Mesothelial cell of epicardium (in vitro differentiated cells): ENCODE data around the gene TRPC3. TPM values are rescaled to one million over a fixed set of nuclear protein-coding genes. Genes with fewer than 3 reads are reported as not detected.

Source experiments
- DNase-seq, 2 experiments: peaks; one replicate each; pipeline ENCODE4 v3.0.0; 2021; ENCODE audit warnings: low spot score in 2 of 2; ENCODE audit not compliant: unreplicated experiment in 2 of 2
- H3K27ac Mint-ChIP-seq: 2 replicates; pipeline ENCODE4 v1.8.0; 2021; ENCODE audit warnings: mixed read lengths
- H3K27me3 Mint-ChIP-seq: 2 replicates; pipeline ENCODE4 v1.8.0; 2021; ENCODE audit warnings: low read depth, mixed read lengths
- H3K36me3 Mint-ChIP-seq: 2 replicates; pipeline ENCODE4 v1.8.0; 2021; ENCODE audit warnings: mixed read lengths
- H3K4me1 Mint-ChIP-seq: 2 replicates; pipeline ENCODE4 v1.8.0; 2021; ENCODE audit warnings: mixed read lengths
- H3K4me3 Mint-ChIP-seq: 2 replicates; pipeline ENCODE4 v1.8.0; 2021; ENCODE audit warnings: mild to moderate bottlenecking, moderate library complexity, mixed read lengths
- H3K9me3 Mint-ChIP-seq: 2 replicates; pipeline ENCODE4 v1.8.0; 2021; ENCODE audit warnings: mixed read lengths
- total RNA-seq: library from RNA; stranded (reverse); gene quantifications from 3 replicates; pipeline ENCODE4 v1.2.1, GENCODE V29; 2021
- TF ChIP-seq, protein P1 (sequence below): fragments of 200-600 bp; sonication (generic); IDR thresholded peaks from one replicate; pipeline ENCODE4 v1.5.0; 2021; ENCODE audit warnings: antibody characterized with exemption; ENCODE audit not compliant: unreplicated experiment

The TRPC3 gene
- total RNA-seq, 1 donor from 2014 or later = 0.29 TPM

DNA sequence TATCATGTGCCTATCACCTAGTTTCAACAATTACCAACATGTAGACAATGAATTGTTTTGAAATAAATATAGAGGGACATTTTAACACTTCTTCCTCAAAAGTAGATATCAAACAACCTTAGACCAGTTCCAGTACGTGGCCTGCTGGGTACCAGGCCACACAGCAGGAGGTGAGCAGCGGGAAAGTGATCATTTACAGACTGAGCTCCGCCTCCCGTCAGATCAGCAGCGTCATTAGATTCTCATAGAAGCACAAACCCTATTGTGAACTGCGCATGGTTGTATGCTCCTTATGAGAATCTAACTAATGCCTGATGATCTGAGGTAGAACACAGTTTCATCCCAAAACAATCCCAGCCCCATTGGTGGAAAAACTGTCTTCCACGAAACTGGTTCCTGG is 88.1 kb downstream of the TRPC3 start:
- H3K4me1 Mint-ChIP-seq = peaks cover 2% of the 10 kb centered on the region
- H3K4me3 Mint-ChIP-seq = no peak overlapping the region
- TF ChIP-seq, protein P1, sequence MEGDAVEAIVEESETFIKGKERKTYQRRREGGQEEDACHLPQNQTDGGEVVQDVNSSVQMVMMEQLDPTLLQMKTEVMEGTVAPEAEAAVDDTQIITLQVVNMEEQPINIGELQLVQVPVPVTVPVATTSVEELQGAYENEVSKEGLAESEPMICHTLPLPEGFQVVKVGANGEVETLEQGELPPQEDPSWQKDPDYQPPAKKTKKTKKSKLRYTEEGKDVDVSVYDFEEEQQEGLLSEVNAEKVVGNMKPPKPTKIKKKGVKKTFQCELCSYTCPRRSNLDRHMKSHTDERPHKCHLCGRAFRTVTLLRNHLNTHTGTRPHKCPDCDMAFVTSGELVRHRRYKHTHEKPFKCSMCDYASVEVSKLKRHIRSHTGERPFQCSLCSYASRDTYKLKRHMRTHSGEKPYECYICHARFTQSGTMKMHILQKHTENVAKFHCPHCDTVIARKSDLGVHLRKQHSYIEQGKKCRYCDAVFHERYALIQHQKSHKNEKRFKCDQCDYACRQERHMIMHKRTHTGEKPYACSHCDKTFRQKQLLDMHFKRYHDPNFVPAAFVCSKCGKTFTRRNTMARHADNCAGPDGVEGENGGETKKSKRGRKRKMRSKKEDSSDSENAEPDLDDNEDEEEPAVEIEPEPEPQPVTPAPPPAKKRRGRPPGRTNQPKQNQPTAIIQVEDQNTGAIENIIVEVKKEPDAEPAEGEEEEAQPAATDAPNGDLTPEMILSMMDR = no peak
- H3K9me3 Mint-ChIP-seq = peaks cover 19% of the 10 kb centered on the region
- H3K36me3 Mint-ChIP-seq = peaks cover 21% of the 10 kb centered on the region
- H3K27me3 Mint-ChIP-seq = no peaks in the 10 kb centered on the region
- DNase-seq = no peak
- H3K27ac Mint-ChIP-seq = no peak overlapping the region

DNA sequence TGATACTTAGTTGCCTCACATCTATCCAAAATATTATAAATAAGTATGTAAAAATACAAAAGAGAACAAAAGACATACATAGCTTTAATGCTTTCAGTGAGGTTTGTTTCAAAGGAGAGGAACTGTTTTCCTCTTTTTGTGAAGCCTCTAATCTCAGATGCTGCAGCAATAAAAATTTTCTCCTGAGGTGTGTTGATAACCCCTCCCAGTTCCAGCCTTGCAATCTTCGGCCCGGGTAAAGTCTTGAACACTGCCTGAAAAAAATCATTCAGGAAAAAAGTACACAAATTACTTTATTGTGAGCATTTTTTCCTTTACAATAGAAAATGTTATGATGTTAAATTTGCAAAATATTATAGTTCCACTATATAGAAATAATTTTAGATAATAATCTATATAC is 90.4 kb downstream of the TRPC3 start:
- TF ChIP-seq, protein P1 = no peak
- DNase-seq = no peak
- peaks cover 10% of the 10 kb centered on the region for H3K36me3 Mint-ChIP-seq
- no peak overlapping the region for H3K4me3 Mint-ChIP-seq
- H3K9me3 Mint-ChIP-seq = peaks cover 8% of the 10 kb centered on the region
- no peaks in the 10 kb centered on the region for H3K4me1 Mint-ChIP-seq
- no peaks in the 10 kb centered on the region for H3K27me3 Mint-ChIP-seq
- no peak overlapping the region for H3K27ac Mint-ChIP-seq

DNA sequence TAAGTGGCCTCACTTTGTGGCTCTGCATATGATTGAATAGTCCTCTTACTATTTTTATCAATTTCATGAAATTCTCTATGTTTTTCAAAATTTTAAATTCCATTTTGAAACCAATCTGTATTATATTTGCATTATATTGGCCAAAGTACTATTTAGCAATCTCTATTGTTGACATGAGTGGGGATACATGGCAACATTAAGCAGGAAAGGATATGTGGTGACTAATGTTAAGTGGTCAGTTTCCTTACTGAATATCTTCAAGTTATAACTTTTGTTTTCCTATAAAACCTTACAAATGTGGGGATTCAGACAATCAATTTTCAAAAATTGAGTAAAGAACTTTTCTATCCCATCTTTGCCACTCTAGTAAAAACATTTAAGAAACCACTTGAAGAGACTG is 91.7 kb downstream of the TRPC3 start:
- no peaks in the 10 kb centered on the region for H3K9me3 Mint-ChIP-seq
- H3K36me3 Mint-ChIP-seq = no peaks in the 10 kb centered on the region
- no peaks in the 10 kb centered on the region for H3K27me3 Mint-ChIP-seq
- no peak overlapping the region for H3K27ac Mint-ChIP-seq
- no peak for DNase-seq
- no peaks in the 10 kb centered on the region for H3K4me1 Mint-ChIP-seq
- TF ChIP-seq, protein P1 = no peak
- no peak overlapping the region for H3K4me3 Mint-ChIP-seq

DNA sequence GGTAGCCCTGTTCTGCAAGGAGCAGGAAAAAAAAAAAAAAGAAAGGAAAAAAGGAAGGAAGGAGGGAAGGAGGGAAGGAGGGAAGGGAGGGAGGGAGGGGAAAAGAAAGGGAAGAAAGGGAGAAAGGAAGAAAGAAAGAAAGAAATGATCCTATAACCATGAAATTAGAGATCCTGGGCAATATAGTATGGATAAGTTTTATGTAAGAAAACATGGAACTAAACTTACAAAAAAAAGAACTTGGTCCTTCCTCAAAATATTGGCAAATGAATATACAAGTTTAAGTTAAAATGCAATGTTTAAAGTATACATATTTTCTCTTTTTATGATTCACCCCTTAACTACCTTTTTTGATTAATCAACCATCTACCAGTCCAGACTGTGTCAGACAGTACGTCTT is 100.5 kb downstream of the TRPC3 start:
- Mint-ChIP-seq H3K9me3 (no peaks in the 10 kb centered on the region), H3K36me3 (peaks cover 14% of the 10 kb centered on the region), H3K4me3 (no peak overlapping the region), H3K27ac (no peak overlapping the region), H3K4me1 (no peaks in the 10 kb centered on the region), H3K27me3 (no peaks in the 10 kb centered on the region)
- DNase-seq = no peak
- TF ChIP-seq, protein P1 = no peak

DNA sequence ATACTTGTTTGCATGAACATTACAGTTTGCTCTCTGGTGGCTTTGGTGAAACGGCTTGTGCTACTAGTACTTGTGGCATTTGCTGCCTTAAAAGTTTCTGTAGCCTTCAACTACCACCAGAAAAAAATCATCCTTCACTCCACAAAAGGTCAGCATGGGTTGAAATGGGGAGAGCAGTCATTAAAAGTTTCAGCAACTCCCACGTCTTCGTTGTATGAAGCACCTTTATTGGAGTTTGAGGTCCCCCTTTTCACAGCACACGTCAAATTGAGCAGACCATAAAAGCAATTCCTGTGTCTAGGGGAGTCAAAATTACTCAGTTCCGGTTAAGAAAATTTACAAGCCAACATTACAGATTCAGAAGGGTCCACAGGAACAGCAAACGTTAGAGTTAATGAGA is 105.2 kb downstream of the TRPC3 start:
- H3K4me3 Mint-ChIP-seq = no peak overlapping the region
- no peaks in the 10 kb centered on the region for H3K4me1 Mint-ChIP-seq
- DNase-seq = no peak
- H3K27ac Mint-ChIP-seq = no peak overlapping the region
- TF ChIP-seq, protein P1 = no peak
- no peaks in the 10 kb centered on the region for H3K9me3 Mint-ChIP-seq
- H3K27me3 Mint-ChIP-seq = no peaks in the 10 kb centered on the region
- H3K36me3 Mint-ChIP-seq = peaks cover 21% of the 10 kb centered on the region

DNA sequence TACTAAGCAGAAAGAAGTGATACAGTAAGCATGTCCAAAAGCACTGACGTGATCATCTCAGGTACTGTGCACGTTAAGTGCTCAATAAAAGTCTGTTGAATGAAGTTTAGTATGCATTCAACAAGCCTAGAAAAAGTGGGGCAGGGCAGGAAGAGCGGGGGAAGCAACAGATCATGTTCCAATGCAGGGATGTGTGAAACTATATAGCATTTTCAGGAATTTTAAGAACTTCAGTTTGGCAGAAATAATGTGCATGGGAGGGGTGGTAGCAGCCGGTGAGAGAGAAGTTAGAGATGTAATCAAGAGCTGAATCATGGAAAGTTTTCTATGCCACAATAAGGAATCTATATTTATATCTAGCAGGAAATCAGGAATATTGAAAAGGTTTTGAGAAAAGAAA is 109.0 kb downstream of the TRPC3 start:
- peaks cover 31% of the 10 kb centered on the region for H3K36me3 Mint-ChIP-seq
- DNase-seq = no peak
- TF ChIP-seq, protein P1 = no peak
- H3K4me1 Mint-ChIP-seq = no peaks in the 10 kb centered on the region
- no peaks in the 10 kb centered on the region for H3K27me3 Mint-ChIP-seq
- H3K9me3 Mint-ChIP-seq = no peaks in the 10 kb centered on the region
- H3K27ac Mint-ChIP-seq = no peak overlapping the region
- no peak overlapping the region for H3K4me3 Mint-ChIP-seq
